Aorta (tissue), 5 donors: ENCODE measurements around the gene MFSD1. TPM values are rescaled to one million over a fixed set of nuclear protein-coding genes. Genes with fewer than 3 reads are reported as not detected.

Experiments used
- ATAC-seq: fragments of 200-7000 bp; cut with Tn5 transposase; one replicate; pipeline ENCODE4 v1.9.1; 2022; ENCODE audit warnings: moderate library complexity; ENCODE audit not compliant: low FRiP score
- DNase-seq, 2 donors: peaks; one replicate each; pipeline ENCODE4 v3.0.0-alpha.2; 2020
- H3K27ac ChIP-seq, 2 donors: one replicate each; pipeline ENCODE4 v1.5.1; 2013; ENCODE audit warnings: low read length in 2 of 2, mild to moderate bottlenecking in 2 of 2, moderate library complexity in 2 of 2, control low read depth in 1 of 2, inconsistent platforms in 1 of 2, low read depth in 1 of 2
- H3K27me3 ChIP-seq, 2 donors: one replicate each; pipeline ENCODE4 v1.6.1; 2013; ENCODE audit warnings: control low read depth in 1 of 2, low read length in 1 of 2, mild to moderate bottlenecking in 1 of 2, moderate library complexity in 1 of 2; ENCODE audit not compliant: insufficient read depth in 2 of 2, control insufficient read depth in 1 of 2
- H3K36me3 ChIP-seq, 2 donors: one replicate each; pipeline ENCODE4 v1.6.1; 2013; ENCODE audit warnings: control low read depth in 1 of 2, low read length in 1 of 2, mild to moderate bottlenecking in 1 of 2; ENCODE audit not compliant: insufficient read depth in 2 of 2, control insufficient read depth in 1 of 2
- H3K4me1 ChIP-seq, 2 donors: one replicate each; pipeline ENCODE4 v1.6.1; 2013; ENCODE audit warnings: low read length in 2 of 2, control low read depth in 1 of 2, mild to moderate bottlenecking in 1 of 2, moderate library complexity in 1 of 2; ENCODE audit not compliant: insufficient read depth in 2 of 2, control insufficient read depth in 1 of 2
- H3K4me3 ChIP-seq, 2 donors: one replicate each; pipeline ENCODE4 v1.5.1; 2013; ENCODE audit warnings: low read length in 2 of 2, control low read depth in 1 of 2, mild to moderate bottlenecking in 1 of 2
- H3K9me3 ChIP-seq: one replicate; pipeline ENCODE4 v1.6.1; 2013; ENCODE audit warnings: mild to moderate bottlenecking, low read length; ENCODE audit not compliant: control insufficient read depth
- WGBS, 2 donors: extraction: QIAGEN DNeasy Blood & Tissue Kit; methylation state at CpG; one replicate each; pipeline ENCODE4 v1.1.7; 2013; 5-methylcytosine and 5-hydroxymethylcytosine counted together
- intact Hi-C, 2 donors: fragments of 100-400 bp; cut with DNase I; formaldehyde crosslinking; loops; one replicate each; pipeline versions ENCODE4 v1.14.2 to v1.15.0; 2022
- polyA plus RNA-seq, 2 donors: library from polyadenylated mRNA; stranded (reverse); fragments of 200-250 nt; gene quantifications; one replicate each; pipeline ENCODE4 v1.2.3, GENCODE V29; 2013
- total RNA-seq, 2 donors: library from RNA; stranded (reverse); fragmentation: NEBNext Ultra II Directional; extraction: Animal tissue kit (Norgen Biotek cat#: 25700); gene quantifications; one replicate each; pipeline ENCODE4 v1.2.1, GENCODE V29; 2021
- donor health status: healthy with polysubstance abuse.
- donor health status: Bipolar disorder and iron deficiency.
- donor health status: DM: no; HTN: no; CAD: no.
- donor health status: DM: no; HTN: no; CAD: no.
- donor health status: DM: yes; HTN: yes; CAD: no.

MFSD1 gene
- total and polyA plus RNA-seq, 4 donors = 44.9 to 81.0 (median 67.5) TPM

- no peaks in the 10 kb centered on the region for H3K27me3 ChIP-seq
- no peak overlapping the region for H3K27ac ChIP-seq
- intact Hi-C loops = loop anchor here (5.0 kb wide), 2 partner anchors 133 to 138 kb away; no protein-coding TSS in a partner anchor
- WGBS, 2 donors = 66 to 73% methylated on average over 5 of the region's 5 CpGs
- DNase-seq (no peak), ATAC-seq (no peak)
- H3K4me3 ChIP-seq = no peak overlapping the region
- H3K4me1 ChIP-seq = no peaks in the 10 kb centered on the region
- H3K36me3 ChIP-seq = no peaks in the 10 kb centered on the region
- no peaks in the 10 kb centered on the region for H3K9me3 ChIP-seq
Measured at GRCh38 chr3:158794936-158795518, 6.8 kb upstream of the MFSD1 start.

DNA sequence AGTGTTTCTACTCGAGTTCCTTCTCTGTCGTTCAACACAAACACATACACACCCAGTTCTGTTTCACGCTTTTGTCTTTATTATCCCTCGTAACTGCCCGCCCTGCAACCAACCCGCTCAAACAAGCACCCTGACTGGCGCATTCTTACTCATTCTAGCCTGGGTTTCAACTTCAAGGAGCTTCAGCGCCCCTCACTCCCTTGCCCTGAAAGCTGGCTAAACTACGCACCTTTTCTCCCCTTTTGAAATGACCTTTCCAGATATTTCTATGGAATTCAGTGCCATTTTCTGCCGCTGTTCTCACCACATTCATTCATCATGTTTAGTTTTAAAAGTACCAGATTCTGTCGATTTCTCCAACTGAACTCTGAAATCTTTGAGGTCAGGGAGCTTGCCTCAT is 653 bp upstream of the MFSD1 start:
- H3K9me3 ChIP-seq = no peaks in the 10 kb centered on the region
- no peak for ATAC-seq
- H3K36me3 ChIP-seq = peaks cover 2% of the 10 kb centered on the region in 2 donors
- no peak for DNase-seq
- intact Hi-C loops = no loop called here
- H3K27me3 ChIP-seq = no peaks in the 10 kb centered on the region
- H3K4me3 ChIP-seq = peak overlapping the region; percentile 37 to 49
- peak overlapping the region in 1 of 2 donors; percentile 79 for H3K27ac ChIP-seq
- no peaks in the 10 kb centered on the region for H3K4me1 ChIP-seq
- WGBS, 2 donors = 6 to 10% methylated on average over 11 of the region's 11 CpGs

GRCh38 chr3:158802409-158803268 is 785 bp downstream of the MFSD1 start:
- intact Hi-C loops = no loop called here
- ATAC-seq (no peak), DNase-seq (peak in 1 of 2 donors; percentile 51)
- WGBS, 2 donors = 25 to 28% methylated on average over 25 of the region's 25 CpGs
- no peaks in the 10 kb centered on the region for H3K9me3 ChIP-seq
- no peaks in the 10 kb centered on the region for H3K27me3 ChIP-seq
- H3K36me3 ChIP-seq = peaks cover 2% of the 10 kb centered on the region in 2 donors
- no peaks in the 10 kb centered on the region for H3K4me1 ChIP-seq
- peak overlapping the region; percentile 49 to 73 for H3K4me3 ChIP-seq
- H3K27ac ChIP-seq = peak overlapping the region in 1 of 2 donors; percentile 43

- no peak for ATAC-seq
- H3K4me1 ChIP-seq = no peaks in the 10 kb centered on the region
- H3K36me3 ChIP-seq = peaks cover 7 to 9% of the 10 kb centered on the region in 2 donors
- H3K27ac ChIP-seq = no peak overlapping the region
- 74 to 83% methylated on average over 3 of the region's 3 CpGs for WGBS, 2 donors
- no peaks in the 10 kb centered on the region for H3K9me3 ChIP-seq
- intact Hi-C loops = no loop called here
- no peak overlapping the region for H3K4me3 ChIP-seq
- DNase-seq = no peak
- H3K27me3 ChIP-seq = no peaks in the 10 kb centered on the region
Measured at GRCh38 chr3:158804441-158804840, 2.6 kb downstream of the MFSD1 start.

- H3K4me1 ChIP-seq = no peaks in the 10 kb centered on the region
- peaks cover 7 to 19% of the 10 kb centered on the region in 2 donors for H3K36me3 ChIP-seq
- H3K9me3 ChIP-seq = no peaks in the 10 kb centered on the region
- H3K27ac ChIP-seq = no peak overlapping the region
- H3K27me3 ChIP-seq = no peaks in the 10 kb centered on the region
- 91 to 93% methylated on average over 3 of the region's 3 CpGs for WGBS, 2 donors
- H3K4me3 ChIP-seq = no peak overlapping the region
- intact Hi-C loops = no loop called here
- no peak for DNase-seq
- no peak for ATAC-seq
Measured at GRCh38 chr3:158808697-158809096, 6.8 kb downstream of the MFSD1 start.

DNA sequence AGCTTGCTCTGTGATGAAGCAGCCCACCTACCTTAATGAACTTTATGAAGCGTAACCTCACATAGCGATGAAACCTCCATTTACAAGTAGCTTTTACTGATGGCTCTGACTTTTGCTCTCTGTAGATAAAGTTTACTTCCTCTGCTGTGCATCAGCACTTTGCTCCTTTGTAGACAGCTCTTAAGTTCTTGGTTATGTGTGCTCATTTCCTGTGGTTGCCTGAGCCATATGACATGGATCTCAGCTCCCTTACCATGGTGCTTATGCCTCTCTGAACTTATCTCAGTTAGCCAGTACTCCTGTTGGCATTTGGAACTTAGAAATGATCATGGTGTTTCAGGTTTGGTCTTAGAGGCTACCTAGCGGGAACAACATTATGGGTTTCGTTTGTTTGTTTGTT is 7.8 kb downstream of the MFSD1 start:
- Histone ChIP-seq H3K9me3 (no peaks in the 10 kb centered on the region), H3K4me3 (no peak overlapping the region), H3K4me1 (no peaks in the 10 kb centered on the region), H3K27ac (no peak overlapping the region), H3K27me3 (no peaks in the 10 kb centered on the region), H3K36me3 (peaks cover 7 to 20% of the 10 kb centered on the region in 2 donors)
- intact Hi-C loops = no loop called here
- ATAC-seq (peak; percentile 59), DNase-seq (no peak)
- 92 to 94% methylated on average over 4 of the region's 4 CpGs for WGBS, 2 donors

GRCh38 chr3:158810823-158811724 is 9.2 kb downstream of the MFSD1 start:
- Histone ChIP-seq H3K4me3 (no peak overlapping the region), H3K27me3 (no peaks in the 10 kb centered on the region), H3K4me1 (no peaks in the 10 kb centered on the region), H3K9me3 (no peaks in the 10 kb centered on the region), H3K36me3 (peaks cover 9 to 19% of the 10 kb centered on the region in 2 donors), H3K27ac (no peak overlapping the region)
- ATAC-seq (no peak), DNase-seq (no peak)
- intact Hi-C loops = no loop called here
- 88 to 91% methylated on average over 8 of the region's 8 CpGs for whole genome bisulfite sequencing, 2 donors

DNA sequence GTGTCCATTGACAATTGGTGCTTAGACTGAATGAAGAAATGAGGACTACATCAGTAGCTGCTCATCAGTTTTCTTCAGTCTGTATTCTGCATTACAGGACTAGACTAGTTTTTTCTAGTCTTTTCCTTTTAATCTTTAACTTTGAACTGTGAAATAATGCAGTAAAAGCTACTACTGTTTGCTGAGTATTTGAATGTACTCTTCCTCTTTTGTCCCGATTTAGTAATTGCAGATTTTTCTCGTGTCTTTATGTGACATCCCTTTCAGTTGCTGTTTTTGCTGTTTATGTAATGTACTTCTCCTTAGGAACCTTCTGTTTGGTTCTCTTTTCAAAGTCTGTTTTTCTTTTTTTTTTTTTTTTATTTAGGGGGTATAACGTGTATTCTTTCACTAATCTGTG is 17.4 kb downstream of the MFSD1 start:
- no peak overlapping the region for H3K27ac ChIP-seq
- WGBS, 2 donors = 79 to 82% methylated on average over 3 of the region's 3 CpGs
- peaks cover 3 to 11% of the 10 kb centered on the region in 2 donors for H3K36me3 ChIP-seq
- H3K9me3 ChIP-seq = no peaks in the 10 kb centered on the region
- no peaks in the 10 kb centered on the region for H3K27me3 ChIP-seq
- intact Hi-C loops = no loop called here
- H3K4me3 ChIP-seq = no peak overlapping the region
- DNase-seq (no peak), ATAC-seq (no peak)
- no peaks in the 10 kb centered on the region for H3K4me1 ChIP-seq
